GM19023 (cell line): ENCODE results near the gene CDK5R1.
A peak's percentile ranks its signal among the peaks of the same experiment; 100 is the strongest.

Experiments
- ATAC-seq: cut with Tn5 transposase; IDR thresholded peaks from one replicate; pipeline ENCODE4 v1.9.1; 2021; ENCODE audit warnings: mild to moderate bottlenecking, moderate library complexity; ENCODE audit not compliant: unreplicated experiment

Gene CDK5R1

GRCh38 chr17:32470405-32471167 lies 16.2 kb upstream of the CDK5R1 start:
- no peak for ATAC-seq

- no peak for ATAC-seq
Observed at GRCh38 chr17:32471652-32472051, 15.1 kb upstream of the CDK5R1 start.

DNA sequence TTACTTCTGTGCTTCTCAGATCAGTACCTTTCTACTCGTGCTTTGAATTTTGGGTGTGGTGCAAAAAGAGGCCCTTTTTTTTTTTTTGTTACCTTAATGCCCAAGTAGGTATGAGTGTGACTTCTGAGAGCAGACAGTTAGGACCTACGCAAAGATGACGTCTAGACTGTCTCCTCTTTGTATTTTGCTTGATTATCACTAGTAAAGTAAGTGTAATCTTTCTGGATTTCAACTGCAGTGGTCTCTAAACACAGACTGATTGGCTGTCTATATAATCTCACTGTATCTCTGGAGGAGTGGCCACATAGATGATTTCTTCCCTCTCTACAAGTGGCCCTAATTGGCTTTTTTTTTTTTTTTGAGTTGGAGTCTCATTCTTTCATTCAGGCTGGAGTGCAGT lies 11.5 kb upstream of the CDK5R1 start:
- ATAC-seq, result no peak

DNA sequence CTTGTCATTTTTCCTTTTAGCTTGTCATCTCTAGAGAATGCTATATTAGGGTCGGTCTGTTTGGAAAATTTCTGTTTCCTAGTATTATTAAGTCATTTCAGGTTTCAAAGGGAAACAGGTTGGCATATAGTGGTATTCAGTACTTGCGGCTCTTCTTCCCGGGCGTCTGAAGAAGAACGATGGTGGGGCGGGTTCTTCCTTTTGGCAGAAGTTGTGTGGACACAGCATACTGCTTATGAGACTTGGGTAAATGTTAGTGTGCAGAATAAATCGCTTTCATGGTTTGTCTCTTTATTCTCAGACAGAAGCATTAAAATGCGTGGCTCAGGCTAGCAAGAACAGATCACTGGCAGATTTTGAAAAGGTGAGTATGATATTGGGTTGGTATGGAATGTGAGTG lies 9.6 kb upstream of the CDK5R1 start:
- ATAC-seq, result no peak

GRCh38 chr17:32479074-32479617 lies 7.6 kb upstream of the CDK5R1 start:
- no peak for ATAC-seq

DNA sequence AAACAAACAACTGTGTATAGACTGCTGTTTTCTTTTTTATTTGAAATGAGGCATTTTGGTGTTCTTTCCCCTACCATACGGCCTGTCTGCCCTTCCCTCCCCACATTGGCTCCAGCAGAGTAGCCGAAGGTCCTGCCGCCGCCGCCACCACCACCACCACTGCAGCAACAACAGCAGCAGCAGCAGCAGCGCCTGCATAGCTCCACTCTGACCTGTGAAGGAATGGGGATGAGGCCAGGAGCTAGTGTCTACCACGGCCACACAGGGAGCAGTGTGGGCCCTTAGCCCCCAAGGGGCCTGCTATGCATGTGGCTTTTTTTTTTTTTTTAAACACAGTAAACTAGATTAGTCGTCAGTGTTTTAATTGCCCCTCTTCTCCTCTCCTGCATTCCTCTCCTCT lies 5.6 kb upstream of the CDK5R1 start:
- no peak for ATAC-seq

DNA sequence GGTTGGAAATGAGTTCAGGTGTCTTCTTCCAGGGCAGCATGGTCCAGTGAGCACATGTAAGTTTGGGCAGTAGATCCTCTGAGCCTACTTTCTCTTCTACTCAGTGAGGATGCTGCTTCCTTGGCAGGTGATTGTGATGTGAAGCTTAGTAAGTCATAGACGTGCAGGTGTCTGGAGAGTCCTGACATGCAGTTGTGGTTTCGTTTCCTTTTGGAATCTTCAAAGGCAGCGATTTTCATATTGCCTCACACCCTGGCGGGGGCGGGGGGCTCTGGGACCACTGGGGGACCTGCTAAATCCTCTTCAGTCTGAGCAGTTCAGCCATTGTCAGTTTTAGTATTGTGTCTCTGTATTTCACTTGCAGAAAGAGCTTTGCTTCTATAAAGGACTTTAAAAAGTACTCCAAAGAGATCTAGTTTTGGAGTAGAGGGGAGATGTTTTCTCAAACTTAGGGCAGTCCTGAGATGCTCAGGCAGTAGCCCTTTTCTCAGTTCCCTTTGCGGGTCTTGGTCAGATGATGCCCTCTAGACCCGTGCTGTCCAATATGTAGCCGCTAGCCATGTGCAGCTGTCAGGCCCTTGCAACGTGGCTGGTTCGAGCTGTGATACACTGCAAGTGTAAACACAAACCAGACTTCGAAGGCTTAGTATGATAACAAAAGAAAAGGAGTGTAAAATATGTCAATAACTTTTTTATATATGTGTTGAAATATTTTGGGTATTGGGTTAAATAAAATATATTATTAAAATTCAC lies 4.0 kb upstream of the CDK5R1 start:
- ATAC-seq, result no peak

- no peak for ATAC-seq
Observed at GRCh38 chr17:32483451-32484019, 3.3 kb upstream of the CDK5R1 start.

GRCh38 chr17:32484041-32484461 lies 2.7 kb upstream of the CDK5R1 start:
- ATAC-seq, result no peak

DNA sequence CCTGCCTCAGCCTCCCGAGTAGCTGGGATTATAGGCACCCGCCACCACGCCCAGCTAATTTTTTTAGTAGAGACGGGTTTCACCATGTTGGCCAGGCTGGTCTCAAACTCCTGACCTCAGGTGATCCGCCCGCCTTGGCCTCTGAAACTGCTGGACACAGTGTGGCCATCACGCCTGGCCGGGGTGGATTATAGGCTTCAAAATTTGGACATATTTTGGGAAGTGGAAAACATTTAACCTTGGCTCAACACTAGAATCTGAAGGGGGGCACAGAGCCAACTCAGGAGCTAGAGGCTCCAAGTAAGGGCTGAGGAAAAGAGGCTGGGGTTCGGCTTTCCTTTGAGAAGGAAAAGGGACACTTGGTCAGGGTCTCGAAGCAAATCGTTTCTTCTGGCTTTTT lies 2.2 kb upstream of the CDK5R1 start:
- no peak for ATAC-seq

DNA sequence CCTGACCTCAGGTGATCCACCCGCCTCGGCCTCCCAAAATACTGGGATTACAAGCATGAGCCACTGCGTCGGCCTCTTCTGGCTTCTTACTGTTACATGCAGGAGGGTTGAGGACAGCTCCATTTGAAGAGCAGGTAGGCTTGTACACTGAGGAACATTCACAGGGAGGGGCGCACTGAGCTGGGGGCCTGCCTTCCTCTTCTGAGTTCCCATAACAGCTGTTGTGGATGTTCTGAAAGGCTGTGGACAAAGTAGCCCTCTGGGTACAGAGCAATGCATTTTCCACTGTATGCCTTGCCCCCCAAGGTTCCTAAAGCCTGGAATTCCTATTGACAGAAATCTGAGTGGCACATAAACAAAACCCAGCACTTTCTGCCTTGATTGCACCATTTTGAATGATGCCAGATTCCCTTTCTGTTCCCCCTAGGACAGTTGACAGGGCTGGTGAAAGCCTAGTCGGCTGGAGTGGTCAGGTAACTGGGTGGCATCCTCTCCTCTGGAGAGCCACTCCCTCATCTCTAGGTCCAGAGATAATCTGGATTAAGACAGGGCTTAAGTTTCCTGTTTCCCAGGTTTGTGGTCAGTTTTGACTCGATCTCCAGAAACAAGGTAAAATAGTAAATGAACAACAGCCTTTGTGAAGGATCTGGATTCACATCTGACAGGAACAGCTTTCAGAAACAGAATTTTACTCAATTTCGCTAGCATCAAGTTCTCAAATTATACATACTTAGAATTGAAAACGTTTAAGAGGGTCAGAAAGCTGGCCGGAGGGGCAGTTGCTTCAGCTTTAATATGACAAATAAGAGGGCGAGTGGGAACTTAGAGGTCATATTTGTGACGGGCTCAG lies 1.3 kb upstream of the CDK5R1 start:
- no peak for ATAC-seq

- peak; percentile 58 for ATAC-seq
Observed at GRCh38 chr17:32486111-32486700, 587 bp upstream of the CDK5R1 start.

- no peak for ATAC-seq
Observed at GRCh38 chr17:32487473-32488176, 832 bp downstream of the CDK5R1 start.

- no peak for ATAC-seq
Observed at GRCh38 chr17:32488177-32488542, 1.4 kb downstream of the CDK5R1 start.

DNA sequence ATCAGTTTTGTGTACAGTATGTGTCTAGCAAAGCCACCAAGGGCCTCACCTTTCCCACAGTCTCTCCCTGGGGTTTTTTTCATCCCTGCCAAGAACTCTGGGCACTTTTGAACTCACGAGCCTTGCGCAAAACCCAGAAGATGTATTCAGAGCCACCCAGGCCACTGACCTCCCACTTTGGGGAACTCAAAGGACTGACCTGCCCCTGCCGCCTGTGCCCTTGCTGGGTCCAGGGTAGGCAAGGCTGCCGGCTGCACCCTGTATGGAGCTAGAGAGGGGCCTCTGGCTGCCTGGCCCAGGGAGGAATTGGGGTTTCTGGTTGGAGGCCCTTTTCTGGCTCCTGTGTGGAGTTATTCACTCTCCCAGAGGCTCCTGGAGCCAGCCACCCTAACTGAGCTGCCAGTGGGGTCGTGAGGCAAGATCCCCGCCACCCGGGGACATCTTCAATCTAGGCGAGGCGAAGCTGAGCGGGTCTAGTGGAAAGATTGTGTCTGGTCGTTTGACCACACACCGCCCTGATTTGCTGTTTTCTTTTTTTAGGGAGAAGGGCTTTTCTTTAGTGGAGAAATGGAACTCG lies 1.9 kb downstream of the CDK5R1 start:
- ATAC-seq, result no peak

- no peak for ATAC-seq
Observed at GRCh38 chr17:32489320-32490100, 2.7 kb downstream of the CDK5R1 start.

DNA sequence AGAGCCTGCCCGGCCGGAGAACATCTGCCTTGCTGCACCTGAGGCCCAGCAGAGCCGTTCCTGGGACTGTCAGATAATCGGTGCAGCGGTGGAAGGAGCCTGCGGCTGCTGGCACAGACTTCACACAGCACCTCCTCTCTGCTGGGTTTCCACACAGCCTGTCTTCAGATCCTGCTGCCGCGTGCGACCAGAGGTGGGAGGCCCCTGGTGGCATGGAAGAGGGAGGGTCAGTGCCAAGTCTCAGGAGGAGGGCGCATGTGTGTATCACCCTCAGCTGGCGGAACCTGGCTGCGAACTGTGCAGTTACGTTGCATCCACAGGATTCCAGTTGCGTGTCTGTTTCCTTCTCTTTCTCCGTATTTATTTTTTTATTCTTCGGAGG lies 3.3 kb downstream of the CDK5R1 start:
- ATAC-seq, result no peak

DNA sequence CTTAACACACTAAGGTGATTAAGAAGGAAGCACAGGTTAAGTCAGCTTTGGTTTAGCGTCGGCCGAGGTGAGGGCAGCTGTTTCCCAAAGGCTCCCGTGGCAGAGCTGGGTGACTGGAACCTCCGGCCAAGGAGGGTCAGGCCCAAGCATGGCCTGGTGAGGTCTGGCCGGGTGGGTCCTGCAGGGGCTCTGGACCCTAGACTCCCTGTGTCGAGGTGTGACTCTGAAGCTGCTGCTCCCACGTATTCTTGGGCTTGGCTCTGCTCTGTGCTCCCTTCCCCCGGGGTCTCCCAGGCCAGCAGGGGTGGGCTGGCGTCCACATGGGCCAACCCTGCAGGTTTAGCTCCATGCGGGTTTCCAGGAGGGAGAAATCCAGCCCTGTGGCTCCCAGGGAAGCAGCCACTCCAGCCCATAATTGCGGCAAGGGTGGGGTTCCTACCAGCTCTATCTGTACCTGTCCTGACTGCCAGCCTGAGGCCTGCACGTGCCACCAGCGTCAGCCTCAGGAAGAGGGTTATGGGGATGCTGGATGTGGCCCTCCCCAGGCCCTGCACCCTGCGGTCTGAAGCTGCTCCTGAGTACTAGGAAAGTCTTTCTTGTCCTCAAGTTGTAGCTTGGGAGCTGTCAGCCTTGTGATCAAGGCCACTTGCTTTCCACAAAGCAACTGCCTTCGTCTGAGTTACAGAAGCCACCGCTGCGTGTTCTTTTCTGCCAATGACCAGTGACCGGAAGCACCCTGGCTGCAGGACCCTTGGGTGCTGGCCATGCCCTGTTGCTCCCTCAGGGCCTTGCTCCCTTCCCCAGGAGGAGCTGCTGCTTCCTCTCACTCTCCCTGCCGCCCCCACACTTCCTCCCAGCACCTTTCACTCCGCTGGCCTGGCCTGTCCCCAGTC lies 4.8 kb downstream of the CDK5R1 start:
- no peak for ATAC-seq
